Caki2 (cell line): ENCODE measurements around the gene CDKN2A. TPM values are rescaled to one million over a fixed set of nuclear protein-coding genes. Genes with fewer than 3 reads are reported as not detected.

ENCODE experiments used
- DNase-seq: peaks from one replicate; pipeline ENCODE4 v3.0.0-alpha.2; 2015; ENCODE audit warnings: low read depth
- in situ Hi-C: cut with HindIII; loops from 2 replicates; pipeline ENCODE4 v1.10.0; 2016; ENCODE audit warnings: low sequenced_read_pairs, low pct_unique_long_range_greater_than_20kb, mixed read lengths
- total RNA-seq: library from RNA; depleted of rRNA; stranded (reverse); fragments of >200 nt; shearing (Covaris generic); gene quantifications from 2 replicates; pipeline ENCODE4 v1.2.3, GENCODE V29; 2014; ENCODE audit warnings: low replicate concordance

CDKN2A gene
- total RNA-seq, 1 experiment from 2014 or later, result not detected

DNA sequence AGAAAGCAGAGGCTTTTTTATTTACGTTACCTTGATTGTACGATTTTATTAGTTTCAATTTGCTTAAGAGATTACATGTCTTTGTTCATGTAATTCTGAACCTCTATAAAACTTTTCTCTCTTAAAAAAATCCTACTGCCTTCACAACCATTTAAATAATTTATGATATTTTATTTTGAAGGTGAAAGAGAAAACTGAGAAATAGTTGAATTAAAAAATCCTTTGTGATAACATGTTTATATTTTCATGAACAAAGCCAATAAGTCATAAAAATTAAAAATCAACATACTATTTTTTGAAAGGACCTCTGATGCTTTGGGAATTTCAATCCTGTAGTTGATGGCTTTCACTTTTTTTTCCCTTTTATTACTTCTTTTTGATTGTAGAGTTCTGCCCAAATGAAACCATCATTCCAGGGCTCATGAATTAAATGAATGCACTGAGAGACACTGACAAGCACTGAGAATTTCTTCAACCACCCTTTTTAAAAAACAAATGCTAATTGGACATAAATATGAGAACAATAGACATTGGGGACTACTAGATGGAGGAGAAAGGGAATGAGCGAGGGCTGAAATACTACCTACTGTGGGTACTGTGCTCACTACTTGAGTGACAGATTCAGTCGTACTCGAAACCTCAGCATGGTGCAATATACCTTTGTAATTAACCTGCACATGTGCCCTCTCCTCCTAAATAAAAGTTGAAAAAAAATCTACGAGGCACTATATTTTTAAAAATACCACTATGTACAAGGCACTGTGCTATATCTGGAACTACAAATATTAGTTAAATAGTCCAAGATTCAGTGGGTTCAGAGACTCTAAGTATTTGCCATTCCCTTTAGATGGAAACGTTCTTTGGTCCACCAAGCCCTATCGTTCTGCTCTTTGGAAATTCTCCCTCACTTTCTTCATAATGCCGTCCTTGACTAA, 5.9 kb downstream of the CDKN2A start:
- DNase-seq, result no peak
- in situ Hi-C loops, result no loop called here

DNA sequence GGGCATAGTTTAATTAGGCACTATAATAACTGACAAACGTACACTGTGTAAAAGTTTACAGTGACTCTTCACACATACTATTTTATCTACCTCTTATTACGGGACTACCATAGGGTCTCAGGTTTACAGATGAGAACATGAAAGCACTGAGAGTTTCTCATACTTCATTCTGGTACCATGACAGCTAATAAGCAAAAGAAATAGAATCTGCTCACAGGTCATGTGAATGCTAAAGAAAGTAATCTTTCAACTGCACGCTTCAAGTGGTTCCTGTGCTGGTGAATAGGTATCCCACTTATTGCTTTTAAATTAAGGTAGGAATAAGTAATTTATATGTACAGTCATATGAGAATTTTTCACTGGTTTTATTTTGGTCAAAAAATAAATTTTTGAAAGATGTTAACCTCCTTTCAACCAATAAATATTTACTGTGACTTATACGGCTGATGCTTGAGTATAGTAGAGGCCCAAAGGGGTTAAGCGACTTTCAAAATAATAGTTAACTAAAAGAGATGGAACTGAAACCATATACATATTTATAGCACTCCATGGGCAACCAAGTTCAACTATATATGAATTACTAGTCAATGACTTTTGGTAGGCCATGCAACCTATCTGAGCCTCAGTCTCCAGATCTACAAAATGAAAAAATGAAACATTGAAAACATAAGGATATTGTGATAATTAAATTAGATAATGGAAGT, 8.1 kb downstream of the CDKN2A start:
- no peak for DNase-seq
- in situ Hi-C loops, result no loop called here

DNA sequence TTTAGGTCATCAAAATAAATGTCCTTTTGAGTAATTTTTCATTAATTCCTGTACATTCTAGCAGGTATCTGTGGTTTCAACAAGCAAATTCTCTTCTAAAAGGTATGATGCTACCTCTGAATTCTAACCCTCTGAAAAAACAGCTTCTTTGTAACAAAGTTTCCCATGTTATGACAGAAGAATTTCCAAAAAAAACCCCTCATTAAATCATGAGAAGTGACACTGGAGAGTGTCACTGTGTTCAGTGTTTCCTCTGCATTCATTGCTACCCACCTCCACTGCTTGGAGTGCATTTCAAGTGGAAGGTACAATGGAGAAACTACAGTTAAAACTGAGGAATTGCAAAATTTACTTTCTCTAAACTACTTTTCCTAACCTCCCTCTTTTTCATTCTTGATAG, 10.1 kb downstream of the CDKN2A start:
- in situ Hi-C loops, result no loop called here

DNA sequence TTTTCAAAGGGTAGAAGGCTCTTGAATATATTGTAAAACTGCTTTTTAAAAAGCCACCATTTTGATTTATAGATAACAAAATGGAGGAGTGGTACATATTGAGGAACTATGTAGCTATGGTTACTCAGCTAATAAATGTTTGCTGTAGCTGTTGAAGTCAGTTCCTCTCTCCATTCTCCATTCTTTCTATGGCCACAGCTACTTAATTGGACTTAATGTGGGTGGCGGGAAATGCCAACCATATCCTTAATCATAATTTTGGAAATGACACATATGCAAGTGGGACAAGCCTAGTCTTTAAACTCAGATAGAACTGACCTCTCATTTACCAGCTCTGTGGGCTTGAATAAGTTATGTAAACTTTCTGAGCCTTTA, 10.6 kb downstream of the CDKN2A start:
- in situ Hi-C loops, result no loop called here
- DNase-seq, result no peak

More for the DNA sequence above, 10.1 kb downstream of the CDKN2A start:
- no peak for DNase-seq

DNA sequence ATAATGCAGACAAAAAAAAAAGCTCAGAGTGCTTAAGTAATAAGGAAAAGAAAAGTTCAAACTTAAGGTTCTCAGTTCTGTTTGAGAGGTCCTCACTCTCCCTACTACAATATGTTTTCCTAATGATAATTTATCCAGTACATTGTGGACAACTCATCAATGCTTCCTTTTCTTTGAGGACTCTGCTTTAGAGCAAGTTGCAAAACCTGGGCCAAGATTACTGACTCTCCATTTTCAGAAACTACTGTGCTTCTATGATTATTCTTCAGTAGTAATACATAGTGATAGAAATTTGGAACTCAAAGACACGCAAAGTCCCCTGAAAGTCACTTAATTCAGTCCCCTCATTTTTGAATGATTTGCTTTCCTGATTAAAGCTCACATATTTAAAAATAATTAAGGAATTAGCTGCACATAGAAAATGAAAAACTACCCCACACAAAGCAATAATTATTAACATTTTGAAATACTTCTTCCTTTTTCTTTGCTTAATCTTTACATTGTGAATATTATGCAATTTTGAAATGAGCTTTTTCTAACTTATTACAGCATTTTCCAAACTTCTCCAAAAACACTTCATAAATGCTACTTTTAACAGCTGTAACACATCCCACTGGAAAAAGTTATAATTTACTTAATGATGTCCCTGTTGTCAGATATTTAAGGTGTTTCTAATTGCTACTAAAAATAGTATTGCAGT, 11.2 kb downstream of the CDKN2A start:
- in situ Hi-C loops, result no loop called here

DNA sequence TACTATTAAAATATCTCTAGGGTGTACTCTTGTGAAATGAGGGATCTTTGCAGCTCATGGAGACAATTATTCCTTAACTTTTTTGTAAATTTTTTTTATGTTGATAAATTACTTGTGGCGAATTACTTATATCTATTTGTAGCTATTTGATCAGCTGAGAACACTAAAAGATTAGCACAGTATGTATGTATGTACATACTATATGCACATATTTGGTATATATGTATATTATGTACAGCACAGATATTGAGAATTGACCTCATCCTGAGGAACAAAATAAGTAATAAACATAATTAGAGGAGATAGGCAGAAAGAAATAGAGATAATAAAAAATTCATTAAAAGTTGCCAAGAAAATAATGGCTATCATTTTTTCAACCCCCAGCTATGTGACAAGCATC, 11.8 kb downstream of the CDKN2A start:
- in situ Hi-C loops, result no loop called here
- DNase-seq, result no peak

More for the DNA sequence above, 11.2 kb downstream of the CDKN2A start:
- DNase-seq, result no peak

DNA sequence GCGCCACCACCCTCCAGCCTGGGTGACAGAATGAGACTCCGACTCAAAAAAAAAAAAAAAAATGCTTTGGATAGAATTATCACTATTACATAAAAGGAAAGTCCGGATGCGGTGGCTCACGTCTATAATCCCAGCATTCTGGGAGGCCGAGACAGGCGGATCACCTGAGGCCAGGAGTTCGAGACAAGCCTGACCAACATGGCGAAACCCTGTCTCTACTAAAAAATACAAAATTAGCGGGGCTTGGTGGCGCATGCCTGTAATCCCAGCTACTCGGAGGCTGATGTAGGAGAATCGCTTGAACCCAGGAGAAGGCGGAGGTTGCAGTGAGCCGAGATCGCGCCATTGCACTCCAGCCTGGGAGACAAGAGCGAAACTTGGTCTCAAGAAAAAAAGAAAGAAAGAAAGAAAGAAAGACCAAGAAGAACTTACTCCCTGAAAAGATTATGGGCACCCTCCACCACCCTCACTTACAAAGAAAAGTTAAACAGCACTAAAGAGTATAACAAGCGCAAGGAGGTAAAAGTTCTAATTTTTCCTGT, 17.8 kb downstream of the CDKN2A start:
- DNase-seq, result no peak
- in situ Hi-C loops, result no loop called here

DNA sequence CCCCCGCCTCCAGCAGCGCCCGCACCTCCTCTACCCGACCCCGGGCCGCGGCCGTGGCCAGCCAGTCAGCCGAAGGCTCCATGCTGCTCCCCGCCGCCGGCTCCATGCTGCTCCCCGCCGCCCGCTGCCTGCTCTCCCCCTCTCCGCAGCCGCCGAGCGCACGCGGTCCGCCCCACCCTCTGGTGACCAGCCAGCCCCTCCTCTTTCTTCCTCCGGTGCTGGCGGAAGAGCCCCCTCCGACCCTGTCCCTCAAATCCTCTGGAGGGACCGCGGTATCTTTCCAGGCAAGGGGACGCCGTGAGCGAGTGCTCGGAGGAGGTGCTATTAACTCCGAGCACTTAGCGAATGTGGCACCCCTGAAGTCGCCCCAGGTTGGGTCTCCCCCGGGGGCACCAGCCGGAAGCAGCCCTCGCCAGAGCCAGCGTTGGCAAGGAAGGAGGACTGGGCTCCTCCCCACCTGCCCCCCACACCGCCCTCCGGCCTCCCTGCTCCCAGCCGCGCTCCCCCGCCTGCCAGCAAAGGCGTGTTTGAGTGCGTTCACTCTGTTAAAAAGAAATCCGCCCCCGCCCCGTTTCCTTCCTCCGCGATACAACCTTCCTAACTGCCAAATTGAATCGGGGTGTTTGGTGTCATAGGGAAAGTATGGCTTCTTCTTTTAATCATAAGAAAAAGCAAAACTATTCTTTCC, 19.3 kb downstream of the CDKN2A start:
- in situ Hi-C loops, result no loop called here
- DNase-seq, result no peak

DNA sequence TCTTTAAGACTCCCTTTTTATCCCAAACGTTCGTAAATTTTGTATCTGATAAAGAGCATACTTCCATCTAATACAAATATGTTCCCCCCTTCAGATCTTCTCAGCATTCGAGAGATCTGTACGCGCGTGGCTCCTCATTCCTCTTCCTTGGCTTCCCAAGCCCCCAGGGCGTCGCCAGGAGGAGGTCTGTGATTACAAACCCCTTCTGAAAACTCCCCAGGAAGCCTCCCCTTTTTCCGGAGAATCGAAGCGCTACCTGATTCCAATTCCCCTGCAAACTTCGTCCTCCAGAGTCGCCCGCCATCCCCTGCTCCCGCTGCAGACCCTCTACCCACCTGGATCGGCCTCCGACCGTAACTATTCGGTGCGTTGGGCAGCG, 19.9 kb downstream of the CDKN2A start:
- no peak for DNase-seq
- in situ Hi-C loops, result no loop called here

DNA sequence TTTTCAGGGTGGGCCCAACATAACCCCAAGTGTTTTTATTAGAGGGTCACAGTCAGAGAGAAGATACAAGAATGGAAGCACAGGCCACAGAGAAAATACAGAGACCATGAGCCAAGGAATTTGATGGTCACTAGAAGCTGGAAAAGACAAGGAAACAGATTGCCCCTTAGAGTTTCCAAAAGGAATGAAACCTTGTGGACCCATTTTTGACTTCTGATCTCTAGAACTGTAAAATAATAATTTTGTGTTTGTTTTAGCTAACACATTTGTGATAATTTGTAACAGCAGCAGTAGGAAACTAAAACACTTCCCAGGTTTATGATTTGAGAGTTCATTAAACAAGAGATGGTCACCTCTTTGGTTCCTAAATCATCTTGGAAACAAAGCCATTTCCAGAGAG, 21.8 kb downstream of the CDKN2A start:
- no peak for DNase-seq
- in situ Hi-C loops, result no loop called here

DNA sequence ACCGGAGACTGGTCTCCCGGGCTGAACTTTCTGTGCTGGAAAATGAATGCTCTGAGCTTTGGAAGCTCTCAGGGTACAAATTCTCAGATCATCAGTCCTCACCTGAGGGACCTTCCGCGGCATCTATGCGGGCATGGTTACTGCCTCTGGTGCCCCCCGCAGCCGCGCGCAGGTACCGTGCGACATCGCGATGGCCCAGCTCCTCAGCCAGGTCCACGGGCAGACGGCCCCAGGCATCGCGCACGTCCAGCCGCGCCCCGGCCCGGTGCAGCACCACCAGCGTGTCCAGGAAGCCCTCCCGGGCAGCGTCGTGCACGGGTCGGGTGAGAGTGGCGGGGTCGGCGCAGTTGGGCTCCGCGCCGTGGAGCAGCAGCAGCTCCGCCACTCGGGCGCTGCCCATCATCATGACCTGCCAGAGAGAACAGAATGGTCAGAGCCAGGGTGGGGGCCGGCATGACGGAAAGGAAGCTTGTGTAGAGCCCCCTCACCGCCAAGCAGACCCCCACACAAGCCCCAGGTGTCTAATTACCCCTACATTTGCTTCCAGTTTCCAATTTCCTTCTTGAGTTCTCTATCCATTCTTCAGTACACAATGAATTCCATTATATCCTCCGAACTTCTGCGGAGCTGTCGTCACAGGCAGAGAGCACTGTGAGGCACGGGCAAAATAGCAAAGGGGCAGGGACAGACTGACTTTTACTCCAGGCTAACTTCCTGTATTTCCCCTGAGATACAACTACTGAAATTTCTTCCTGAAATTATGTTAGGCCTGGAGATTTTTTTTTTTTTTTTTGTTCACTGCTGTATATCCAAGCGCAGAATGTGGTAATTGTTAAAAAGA, 23.2 kb downstream of the CDKN2A start:
- DNase-seq, result no peak
- in situ Hi-C loops, result no loop called here

DNA sequence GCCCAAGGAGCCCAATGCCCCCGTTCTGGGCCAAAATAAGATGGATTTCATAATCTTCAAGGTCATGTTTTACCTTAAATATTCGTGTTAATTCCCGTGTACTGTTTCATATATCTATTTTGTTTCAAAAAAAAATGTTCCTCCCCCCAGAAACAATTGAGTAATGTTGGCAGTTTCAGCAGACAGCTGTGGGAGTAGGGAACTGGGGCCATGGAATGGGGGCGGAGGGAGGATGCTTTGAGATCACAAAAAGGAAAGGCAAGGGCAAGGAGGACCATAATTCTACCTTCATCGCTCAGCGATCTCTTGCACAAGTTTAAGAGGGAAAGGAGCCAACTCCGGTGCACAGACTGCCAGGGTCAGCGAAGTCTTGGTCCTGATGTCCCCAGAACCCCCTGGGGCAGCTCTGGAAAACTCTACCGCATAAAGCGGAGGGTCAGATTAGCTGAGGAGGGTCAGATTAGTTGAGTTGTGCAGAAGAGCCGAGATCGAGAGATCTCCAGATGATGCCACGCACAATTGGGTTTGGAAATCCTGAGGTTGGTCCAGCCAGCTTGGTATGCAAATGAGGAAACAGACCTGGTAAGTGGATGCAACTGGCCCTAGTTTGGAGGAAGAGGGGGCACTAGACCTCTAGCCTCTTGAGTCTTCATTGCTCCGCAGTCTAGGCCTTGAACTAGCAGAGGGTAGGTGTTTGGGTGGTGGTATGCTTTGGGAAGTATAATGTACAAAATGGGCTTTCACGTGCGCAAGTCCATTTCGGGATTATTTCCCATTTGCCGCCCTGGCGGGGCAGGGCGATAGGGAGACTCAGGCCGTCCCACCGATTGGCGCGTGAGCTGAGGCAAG, 24.0 kb downstream of the CDKN2A start:
- no peak for DNase-seq
- in situ Hi-C loops, result no loop called here

DNA sequence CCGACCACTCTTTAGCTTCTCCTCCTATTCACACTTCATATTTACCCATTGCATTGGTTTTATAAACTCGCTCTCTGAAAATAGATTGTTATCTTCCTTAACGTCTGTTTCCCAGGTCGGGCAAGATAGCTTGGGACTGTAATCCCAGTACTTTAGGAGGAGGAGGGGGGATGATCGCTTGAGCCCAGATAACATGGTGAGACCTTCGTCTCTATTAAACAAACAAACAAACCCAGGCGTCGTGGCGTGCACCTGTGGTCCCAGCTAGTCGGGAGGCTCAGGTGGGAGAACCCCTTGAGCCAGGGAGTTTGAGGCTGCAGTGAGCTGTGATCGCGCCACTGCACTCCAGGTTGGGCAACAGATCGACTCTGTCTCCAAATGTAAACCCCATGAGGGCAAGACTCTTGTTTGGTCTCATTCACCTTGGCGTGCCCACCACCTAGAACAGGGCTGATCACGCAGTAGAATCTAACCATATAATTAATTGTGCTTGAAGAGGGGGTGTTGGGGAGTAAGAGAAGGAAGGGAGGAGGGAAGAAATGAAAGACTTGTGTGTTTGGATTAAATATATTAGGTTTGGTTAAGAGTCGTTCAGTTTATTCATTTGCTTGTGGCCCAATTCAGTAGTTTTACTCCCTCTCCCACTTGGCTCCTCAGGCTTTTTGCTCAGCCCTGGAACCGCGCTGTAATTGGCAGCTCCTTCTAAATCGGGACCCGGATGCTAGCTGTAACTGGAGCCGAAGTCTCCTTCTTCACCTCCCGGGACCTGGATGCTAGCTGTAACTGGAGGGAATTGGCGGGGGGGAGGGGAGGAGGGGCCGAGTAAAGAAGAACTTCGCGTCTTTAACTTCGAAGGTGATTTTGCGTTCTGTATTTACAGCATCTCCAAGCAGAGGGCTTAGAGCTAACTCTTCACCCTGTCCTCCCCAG, 24.9 kb downstream of the CDKN2A start:
- no peak for DNase-seq
- in situ Hi-C loops, result no loop called here

DNA sequence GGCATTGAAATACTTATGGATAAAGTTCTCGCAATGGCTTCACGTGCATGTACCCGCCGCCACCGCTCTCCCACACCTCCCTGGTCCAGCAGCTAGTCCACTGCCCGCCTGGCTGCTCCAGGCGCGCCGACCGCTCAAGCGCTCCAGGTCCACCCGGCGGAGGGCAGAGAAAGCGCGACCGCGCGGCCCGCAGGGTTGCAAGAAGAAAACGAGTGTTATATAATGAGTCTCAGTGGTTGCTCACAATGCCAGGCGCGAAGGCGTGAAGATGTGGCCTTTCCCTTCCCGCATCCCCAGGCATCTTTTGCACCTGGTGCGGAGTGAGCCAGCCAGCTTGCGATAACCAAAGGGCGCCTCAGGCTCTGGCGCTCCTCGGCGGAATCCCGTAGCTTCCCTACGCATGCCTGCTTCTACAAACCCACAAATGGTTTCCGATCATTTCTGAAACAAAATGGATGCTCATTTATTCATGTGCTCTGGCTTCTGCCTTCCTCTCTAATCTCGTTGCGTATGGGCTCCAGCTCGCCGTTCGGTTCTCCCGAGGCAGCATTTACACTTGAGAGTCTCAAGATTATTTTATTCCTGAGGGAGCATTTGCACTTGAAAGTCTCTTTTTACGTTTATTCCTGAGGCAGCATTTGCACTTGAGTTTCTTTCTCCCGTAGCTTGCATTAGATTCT, 25.7 kb downstream of the CDKN2A start:
- in situ Hi-C loops, result no loop called here
- no peak for DNase-seq

DNA sequence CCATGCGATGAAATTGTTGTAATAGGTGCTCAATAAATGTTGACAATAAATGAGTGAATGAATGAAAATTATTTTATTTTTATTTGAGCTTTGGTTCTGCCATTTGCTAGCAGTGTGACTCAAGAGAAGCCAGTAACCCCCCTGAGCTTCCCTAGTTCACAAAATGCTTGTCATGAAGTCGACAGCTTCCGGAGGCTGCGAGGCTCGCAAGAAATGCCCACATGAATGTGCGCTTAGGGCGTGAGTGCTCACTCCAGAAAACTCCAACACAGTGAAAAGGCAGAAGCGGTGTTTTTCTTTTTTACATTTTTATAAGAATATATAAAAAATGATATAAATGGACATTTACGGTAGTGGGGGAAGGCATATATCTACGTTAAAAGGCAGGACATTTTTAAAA, 26.5 kb downstream of the CDKN2A start:
- in situ Hi-C loops, result no loop called here

More for the DNA sequence above, 26.5 kb downstream of the CDKN2A start:
- DNase-seq, result no peak
